GM21717 (cell line): ENCODE measurements around the gene SEMA3B.
"Not testable (repeated sequence)": the region's sequence is repeated elsewhere in the genome, so short reads cannot be mapped to it uniquely, and the experiment has no call there.

Experiments
- ATAC-seq: cut with Tn5 transposase; IDR thresholded peaks from one replicate; pipeline ENCODE4 v1.9.1; 2021; ENCODE audit warnings: mild to moderate bottlenecking, moderate library complexity; ENCODE audit not compliant: unreplicated experiment

Gene SEMA3B

GRCh38 chr3:50271314-50271936, 2.5 kb downstream of the SEMA3B start:
- ATAC-seq: no peak

- ATAC-seq: not testable (repeated sequence)
Measured at GRCh38 chr3:50272538-50272910, 3.6 kb downstream of the SEMA3B start.

- peak; percentile 79 for ATAC-seq
Measured at GRCh38 chr3:50272911-50273688, 4.2 kb downstream of the SEMA3B start.

GRCh38 chr3:50273689-50274065, 4.7 kb downstream of the SEMA3B start:
- ATAC-seq: no peak

- no peak for ATAC-seq
Measured at GRCh38 chr3:50274371-50275104, 5.6 kb downstream of the SEMA3B start.

GRCh38 chr3:50275141-50275995, 6.4 kb downstream of the SEMA3B start:
- ATAC-seq: no peak

GRCh38 chr3:50275996-50276761, 7.2 kb downstream of the SEMA3B start:
- ATAC-seq: no peak

GRCh38 chr3:50276762-50277101, 7.8 kb downstream of the SEMA3B start:
- no peak for ATAC-seq

- ATAC-seq: no peak
Measured at GRCh38 chr3:50278123-50278879, 9.4 kb downstream of the SEMA3B start.

GRCh38 chr3:50278880-50279224, 9.9 kb downstream of the SEMA3B start, which contains the start of gene LSMEM2:
Gene LSMEM2, plus strand, starts transcription at chr3:50279087. Its CDS starts 27 bp downstream, at chr3:50279114.
- no peak for ATAC-seq

- no peak for ATAC-seq
Measured at GRCh38 chr3:50279255-50280016, 10.5 kb downstream of the SEMA3B start.

GRCh38 chr3:50284121-50284520, 15.2 kb downstream of the SEMA3B start:
- not testable (repeated sequence) for ATAC-seq

GRCh38 chr3:50286322-50287227, 17.6 kb downstream of the SEMA3B start:
- ATAC-seq: no peak

GRCh38 chr3:50287262-50287661, 18.3 kb downstream of the SEMA3B start:
- no peak for ATAC-seq

- no peak for ATAC-seq
Measured at GRCh38 chr3:50288387-50289007, 19.6 kb downstream of the SEMA3B start.

GRCh38 chr3:50289130-50289529, 20.2 kb downstream of the SEMA3B start:
- ATAC-seq: no peak

GRCh38 chr3:50290161-50290641, 21.3 kb downstream of the SEMA3B start:
- ATAC-seq: no peak
